ENCODE measurements around the gene ASCC3.
"Not testable (repeated sequence)": the region's sequence is repeated elsewhere in the genome, so short reads cannot be mapped to it uniquely, and the experiment has no call there.

Gene ASCC3

DNA sequence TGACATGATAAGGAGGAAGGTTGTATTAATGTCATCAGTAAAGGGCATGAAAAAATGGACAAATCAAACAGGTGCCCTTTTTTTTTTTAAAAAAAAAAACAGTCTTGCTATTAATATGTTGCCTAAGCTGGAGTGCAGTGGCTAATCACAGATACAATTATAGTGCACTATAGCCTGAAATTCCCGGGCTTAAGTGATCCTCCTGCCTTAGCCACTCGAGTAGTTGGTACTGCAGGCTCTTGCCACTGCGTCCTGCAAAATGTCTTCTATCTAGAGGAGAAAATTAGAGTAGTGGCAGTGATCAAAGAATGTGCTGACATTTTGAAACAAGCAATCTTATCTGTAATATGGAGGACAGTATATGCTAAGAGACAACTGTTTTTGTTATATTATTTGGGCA lies 127.7 kb downstream of the ASCC3 start:
- no peak overlapping the region for H3K4me3 ChIP-seq (ENCODE audit: low read depth, low read length)
- TF ChIP-seq, protein P1, sequence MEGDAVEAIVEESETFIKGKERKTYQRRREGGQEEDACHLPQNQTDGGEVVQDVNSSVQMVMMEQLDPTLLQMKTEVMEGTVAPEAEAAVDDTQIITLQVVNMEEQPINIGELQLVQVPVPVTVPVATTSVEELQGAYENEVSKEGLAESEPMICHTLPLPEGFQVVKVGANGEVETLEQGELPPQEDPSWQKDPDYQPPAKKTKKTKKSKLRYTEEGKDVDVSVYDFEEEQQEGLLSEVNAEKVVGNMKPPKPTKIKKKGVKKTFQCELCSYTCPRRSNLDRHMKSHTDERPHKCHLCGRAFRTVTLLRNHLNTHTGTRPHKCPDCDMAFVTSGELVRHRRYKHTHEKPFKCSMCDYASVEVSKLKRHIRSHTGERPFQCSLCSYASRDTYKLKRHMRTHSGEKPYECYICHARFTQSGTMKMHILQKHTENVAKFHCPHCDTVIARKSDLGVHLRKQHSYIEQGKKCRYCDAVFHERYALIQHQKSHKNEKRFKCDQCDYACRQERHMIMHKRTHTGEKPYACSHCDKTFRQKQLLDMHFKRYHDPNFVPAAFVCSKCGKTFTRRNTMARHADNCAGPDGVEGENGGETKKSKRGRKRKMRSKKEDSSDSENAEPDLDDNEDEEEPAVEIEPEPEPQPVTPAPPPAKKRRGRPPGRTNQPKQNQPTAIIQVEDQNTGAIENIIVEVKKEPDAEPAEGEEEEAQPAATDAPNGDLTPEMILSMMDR (IDR thresholded peaks at IDR 0.05; ENCODE audit: borderline replicate concordance, insufficient read depth, low read depth, low read length): no peak

DNA sequence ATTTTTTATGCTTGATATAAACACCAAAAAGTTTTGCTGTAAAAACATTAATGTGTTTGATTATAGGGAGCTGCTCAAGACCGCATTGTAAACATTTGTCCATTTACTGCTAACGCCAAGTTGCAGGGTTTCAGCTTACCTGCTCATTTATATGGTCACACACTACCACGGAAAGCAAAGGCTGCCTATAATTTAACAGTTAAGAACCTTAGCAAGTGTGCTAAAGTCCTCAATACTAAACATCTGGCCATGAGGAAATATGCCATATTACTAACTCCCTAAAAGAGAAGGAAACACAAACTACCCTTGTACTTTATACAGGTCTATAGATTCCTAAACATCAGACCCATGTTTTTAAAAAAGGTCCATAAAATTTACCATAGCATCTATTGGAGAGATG lies 129.5 kb downstream of the ASCC3 start:
- TF ChIP-seq, protein P1 (IDR thresholded peaks at IDR 0.05; ENCODE audit: borderline replicate concordance, insufficient read depth, low read depth, low read length): no peak
- no peak overlapping the region for H3K4me3 ChIP-seq (ENCODE audit: low read depth, low read length)

DNA sequence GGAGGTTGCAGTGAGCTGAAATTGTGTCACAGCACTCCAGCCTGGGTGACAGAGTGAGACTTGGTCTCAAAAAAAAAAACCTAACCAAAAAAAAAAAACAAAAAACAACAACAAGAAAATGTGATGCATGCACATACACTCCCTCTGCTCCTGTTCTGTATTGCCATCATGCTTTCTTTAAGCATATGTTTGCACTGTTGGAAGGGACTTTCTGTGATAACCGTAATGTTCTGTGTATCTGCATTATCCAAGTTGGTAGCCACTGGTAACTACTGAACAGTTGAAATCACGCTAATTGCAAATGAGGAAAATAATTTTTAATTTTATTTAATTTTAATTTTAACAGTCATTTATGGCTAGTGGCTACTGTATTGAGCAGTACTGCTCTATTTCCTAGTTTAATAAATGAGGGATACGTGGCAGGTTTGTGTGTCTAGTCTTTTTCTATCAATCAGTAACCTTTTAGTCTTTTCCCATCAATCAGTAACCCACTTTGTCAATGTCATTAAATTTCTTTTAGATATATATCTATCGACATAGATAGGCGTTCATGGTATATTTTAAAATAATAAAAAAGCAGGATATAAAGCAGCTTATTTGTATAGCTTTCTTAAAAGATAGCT lies 135.6 kb downstream of the ASCC3 start:
- H3K4me3 ChIP-seq (ENCODE audit: low read depth, low read length): no peak overlapping the region
- TF ChIP-seq, protein P1 (IDR thresholded peaks at IDR 0.05; ENCODE audit: borderline replicate concordance, insufficient read depth, low read depth, low read length): no peak

DNA sequence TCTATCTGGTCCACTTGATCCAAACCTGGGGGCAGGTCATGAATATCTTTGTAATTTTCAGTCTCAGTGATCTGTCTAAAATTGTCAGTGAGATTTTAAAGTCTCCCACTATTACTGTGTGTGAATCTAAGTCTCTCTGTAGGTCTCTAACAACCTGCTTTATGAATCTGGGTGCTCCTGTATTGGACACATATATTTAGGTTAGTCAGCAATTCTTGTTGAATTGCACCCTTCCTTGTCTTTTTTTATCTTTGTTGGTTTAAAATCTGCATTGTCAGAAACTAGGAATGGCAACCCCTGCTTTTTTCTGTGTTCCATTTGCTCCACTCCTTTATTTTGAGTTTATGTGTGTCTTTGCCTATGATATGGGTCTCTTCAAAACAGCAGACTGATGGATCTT lies 140.7 kb downstream of the ASCC3 start:
- H3K4me3 ChIP-seq (ENCODE audit: low read depth, low read length): no peak overlapping the region
- TF ChIP-seq, protein P1 (IDR thresholded peaks at IDR 0.05; ENCODE audit: borderline replicate concordance, insufficient read depth, low read depth, low read length): no peak

DNA sequence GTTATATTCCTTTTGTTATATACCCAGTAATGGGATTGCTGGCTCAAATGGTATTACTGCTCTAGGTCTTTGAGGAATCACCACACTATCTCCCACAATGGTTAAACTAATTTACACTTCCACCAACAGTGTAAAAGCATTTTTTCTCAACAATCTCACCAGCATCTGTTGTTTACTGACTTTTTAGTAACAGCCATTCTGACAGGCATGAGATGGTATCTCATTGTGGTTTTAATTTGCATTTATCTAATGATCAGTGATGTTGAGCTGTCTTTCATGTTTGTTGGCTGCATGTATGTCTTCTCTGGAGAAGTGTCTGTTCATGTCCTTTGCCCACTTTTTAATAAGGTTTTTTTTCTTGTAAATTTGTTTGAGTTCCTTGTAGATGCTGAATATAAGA lies 143.4 kb downstream of the ASCC3 start:
- H3K4me3 ChIP-seq (ENCODE audit: low read depth, low read length): not testable (repeated sequence)

DNA sequence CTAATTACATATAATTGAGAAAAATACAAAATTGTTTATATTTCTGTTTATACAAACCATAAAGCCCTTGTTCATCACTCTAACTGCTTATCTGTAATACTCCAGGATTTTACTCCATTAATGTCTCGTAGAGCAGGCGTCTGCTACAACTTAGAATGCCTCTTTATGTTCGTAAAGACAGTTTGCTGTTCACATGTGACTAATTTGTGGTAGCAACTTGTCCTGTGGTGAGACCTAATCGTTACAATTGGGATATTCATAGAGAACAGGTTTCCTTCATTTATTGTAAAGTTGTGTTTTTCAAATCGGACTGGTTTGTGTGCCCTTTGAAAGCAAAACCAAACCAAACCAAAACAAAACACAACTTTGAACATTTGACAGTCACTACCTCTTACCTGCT lies 149.7 kb downstream of the ASCC3 start:
- H3K4me3 ChIP-seq (ENCODE audit: low read depth, low read length): no peak overlapping the region
- TF ChIP-seq, protein P1 (IDR thresholded peaks at IDR 0.05; ENCODE audit: borderline replicate concordance, insufficient read depth, low read depth, low read length): no peak

DNA sequence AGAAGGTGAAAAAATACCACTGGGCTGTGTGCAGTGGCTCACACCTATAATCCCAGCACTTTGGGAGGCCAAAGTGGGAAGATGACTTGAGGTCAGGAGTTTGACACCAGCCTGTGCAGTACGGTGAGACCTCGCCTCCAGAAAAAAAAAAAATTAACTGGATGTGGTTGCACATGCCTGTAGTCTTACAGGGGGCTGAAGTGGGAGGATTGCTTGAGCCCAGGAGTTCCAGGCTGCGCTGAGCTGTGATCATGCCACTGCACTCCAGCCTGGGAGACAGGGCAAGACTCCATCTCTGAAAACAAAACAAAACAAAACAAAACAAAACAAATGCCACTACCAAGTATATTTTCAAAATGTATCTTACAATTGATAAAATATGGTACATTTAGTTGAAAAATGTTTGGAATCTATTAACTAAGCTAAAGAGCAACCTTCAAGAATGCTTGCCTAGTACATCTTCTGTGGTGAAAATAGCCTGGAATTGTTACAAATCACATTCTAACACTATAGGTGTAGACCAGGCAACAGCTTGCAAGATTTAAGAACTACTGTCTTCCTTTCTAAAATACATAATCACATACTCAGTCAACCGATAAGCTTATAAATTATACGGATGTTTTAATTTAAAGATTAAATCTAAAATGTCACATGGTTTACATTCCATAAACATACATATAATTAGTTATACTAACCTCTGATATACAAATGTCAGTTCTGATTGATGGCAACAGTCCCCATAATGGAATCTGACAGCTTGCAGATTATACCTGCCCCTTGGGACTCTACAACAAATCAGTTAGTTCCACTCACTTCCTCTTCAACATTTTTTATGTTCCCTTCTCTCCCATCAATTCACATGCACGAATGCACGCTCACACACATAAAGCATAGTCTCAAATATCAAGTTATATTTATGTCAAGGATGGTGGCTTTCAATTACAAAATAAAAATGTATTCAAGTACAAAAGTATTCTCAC lies 150.8 kb downstream of the ASCC3 start:
- H3K4me3 ChIP-seq (ENCODE audit: low read depth, low read length): no peak overlapping the region
- TF ChIP-seq, protein P1 (IDR thresholded peaks at IDR 0.05; ENCODE audit: borderline replicate concordance, insufficient read depth, low read depth, low read length): no peak

All from GM12875 (cell line).